Suprapubic skin (tissue), 4 donors: Measurements from ENCODE around the gene NET1. TPM values are rescaled to one million over a fixed set of nuclear protein-coding genes. Genes with fewer than 3 reads are reported as not detected.

Experiments used
- DNase-seq, 2 donors: peaks; one replicate each; pipeline ENCODE4 v3.0.0-alpha.2; 2019; ENCODE audit warnings: low spot score in 2 of 2
- H3K27ac ChIP-seq: fragments of 200-600 bp; sonication (generic); one replicate; pipeline ENCODE4 v1.5.1; 2019
- H3K27me3 ChIP-seq: fragments of 200-600 bp; sonication (generic); one replicate; pipeline ENCODE4 v1.5.1; 2019
- H3K36me3 ChIP-seq: fragments of 200-600 bp; sonication (generic); one replicate; pipeline ENCODE4 v1.5.1; 2019
- H3K4me1 ChIP-seq: fragments of 200-600 bp; sonication (generic); one replicate; pipeline ENCODE4 v1.5.1; 2019
- H3K4me3 ChIP-seq: fragments of 200-600 bp; sonication (generic); one replicate; pipeline ENCODE4 v1.5.1; 2019; ENCODE audit warnings: mild to moderate bottlenecking
- H3K9me3 ChIP-seq: fragments of 200-600 bp; sonication (generic); one replicate; pipeline ENCODE4 v1.5.1; 2019
- CTCF ChIP-seq, 2 donors: fragments of 200-600 bp in 1 of 2; fragments of 450-650 bp in 1 of 2; sonication (generic) in 1 of 2; IDR thresholded peaks; one replicate each; pipeline ENCODE4 v1.5.1; 2016 to 2019; ENCODE audit warnings: antibody characterized with exemption in 2 of 2, mild to moderate bottlenecking in 1 of 2, moderate library complexity in 1 of 2
- EP300 ChIP-seq: sonication (generic); formaldehyde crosslinking; IDR thresholded peaks from one replicate; pipeline ENCODE4 v1.6.1; 2017; ENCODE audit warnings: antibody characterized with exemption
- POLR2A ChIP-seq, 2 donors: fragments of 450-650 bp; IDR thresholded peaks; one replicate each; pipeline ENCODE4 v1.6.1; 2017; ENCODE audit warnings: antibody characterized with exemption in 2 of 2, mild to moderate bottlenecking in 2 of 2, moderate library complexity in 2 of 2
- POLR2AphosphoS5 ChIP-seq, 3 donors: sonication (generic); formaldehyde crosslinking; IDR thresholded peaks; one replicate each; pipeline ENCODE4 v1.6.1; 2017; ENCODE audit warnings: antibody characterized with exemption in 3 of 3
- WGBS: methylation state at CpG from one replicate; pipeline ENCODE4 v1.1.5; 2018; 5-methylcytosine and 5-hydroxymethylcytosine counted together
- total RNA-seq, 4 donors: library from RNA; depleted of rRNA; stranded (reverse); fragments of >200 nt; gene quantifications; one replicate each; pipeline ENCODE4 v1.1.0, GENCODE V29; 2016

NET1 gene
- total RNA-seq = 10 to 100 TPM; 69.9 to 92.8 (median 76.2) TPM

DNA sequence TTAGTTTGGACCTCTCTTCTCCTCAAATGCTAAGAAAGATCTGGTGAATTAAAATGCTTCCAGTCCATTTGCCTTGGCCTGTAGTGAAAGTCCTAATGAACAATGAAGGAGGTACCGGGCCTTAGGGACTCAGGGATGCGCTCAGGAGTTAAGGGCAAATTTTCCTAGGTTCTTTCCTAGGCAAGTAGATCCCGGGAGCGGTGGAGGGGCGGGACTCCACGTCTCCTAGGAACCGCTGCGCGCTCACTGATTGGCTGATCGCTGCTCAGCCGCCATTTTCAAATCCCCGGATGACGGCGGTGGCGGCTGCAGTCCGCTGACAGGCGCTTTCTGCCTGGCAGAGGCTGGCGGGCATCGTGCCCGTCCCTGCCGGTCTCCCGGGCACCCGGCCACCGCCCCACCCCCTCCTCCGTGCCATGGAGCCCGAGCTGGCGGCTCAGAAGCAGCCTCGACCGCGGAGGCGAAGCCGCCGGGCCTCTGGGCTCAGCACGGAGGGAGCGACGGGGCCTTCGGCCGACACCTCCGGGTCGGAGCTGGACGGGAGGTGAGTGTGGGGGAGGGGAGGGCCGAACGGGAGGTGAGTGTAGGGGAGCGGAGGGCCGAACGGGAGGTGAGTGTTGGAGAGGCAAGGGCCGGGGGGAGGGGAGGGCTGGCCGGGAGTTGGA, at the start of gene NET1:
TSS of gene NET1 (plus strand) at position 281 of the 665 bp plus-strand sequence. CDS start at position 417, 136 bp downstream.
- no peaks in the 10 kb centered on the region for H3K9me3 ChIP-seq
- H3K4me3 ChIP-seq = peak within 1 kb of the TSS; percentile 78
- H3K36me3 ChIP-seq = no peaks in the 10 kb centered on the region
- H3K27ac ChIP-seq = peak within 1 kb of the TSS; percentile 89
- peak; percentile 93 to 96 for DNase-seq
- H3K4me1 ChIP-seq = peaks cover 17% of the 10 kb centered on the region
- no peaks in the 10 kb centered on the region for H3K27me3 ChIP-seq
- TF ChIP-seq POLR2AphosphoS5 (IDR thresholded peaks at IDR 0.05) (peak in 1 of 3 donors; percentile 26), CTCF (IDR thresholded peaks at IDR 0.05) (no peak)
- 0% methylated on average over 23 of the region's 48 CpGs for WGBS

DNA sequence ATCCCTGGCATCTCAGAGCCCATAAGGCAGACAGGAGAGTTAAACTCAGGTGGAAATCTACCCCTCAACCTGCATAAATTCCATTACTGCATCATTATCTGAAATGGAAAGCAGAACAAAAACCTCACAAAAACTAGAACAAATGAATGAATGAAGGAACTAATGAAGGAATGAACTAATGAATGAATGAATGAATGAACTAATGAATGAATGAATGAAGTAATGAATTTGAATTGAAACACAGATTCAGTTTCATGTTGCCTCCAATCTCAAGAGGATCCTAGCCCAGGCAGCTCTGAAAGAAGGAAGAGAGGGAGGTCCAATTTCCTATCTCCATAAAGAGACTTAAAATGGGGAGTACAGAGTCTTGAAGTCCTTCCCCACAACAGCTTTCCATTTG, 49.5 kb upstream of the NET1 start:
- DNase-seq = no peak
- H3K27me3 ChIP-seq = peaks cover 32% of the 10 kb centered on the region
- H3K27ac ChIP-seq = no peak overlapping the region
- H3K4me1 ChIP-seq = no peaks in the 10 kb centered on the region
- no peak overlapping the region for H3K4me3 ChIP-seq
- H3K36me3 ChIP-seq = no peaks in the 10 kb centered on the region
- no peak for TF ChIP-seq CTCF (IDR thresholded peaks at IDR 0.05)
- TF ChIP-seq POLR2A (IDR thresholded peaks at IDR 0.05) = no peak
- TF ChIP-seq POLR2AphosphoS5 (IDR thresholded peaks at IDR 0.05) = no peak
- no peak for TF ChIP-seq EP300
- H3K9me3 ChIP-seq = no peaks in the 10 kb centered on the region

DNA sequence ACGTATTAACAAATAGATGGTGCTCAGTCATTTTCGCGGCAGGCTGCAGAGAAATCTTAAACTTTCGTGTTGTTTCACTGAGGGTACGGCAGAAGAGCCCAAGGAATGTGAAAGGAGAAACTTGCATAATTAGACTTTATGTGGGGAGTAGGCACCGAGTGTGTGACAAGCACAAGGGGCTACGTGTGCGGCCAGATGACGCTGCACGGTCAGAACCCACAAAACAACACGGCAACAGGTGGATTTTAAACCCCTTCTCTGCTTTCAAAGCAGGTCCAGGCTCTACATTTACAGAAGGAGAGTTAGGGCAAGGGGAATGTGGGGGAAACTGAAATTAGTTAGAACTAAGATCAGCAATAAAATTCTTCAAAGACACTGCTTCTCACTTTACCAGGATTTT, 48.0 kb upstream of the NET1 start:
- no peak for DNase-seq
- Histone ChIP-seq H3K36me3 (no peaks in the 10 kb centered on the region), H3K4me1 (no peaks in the 10 kb centered on the region), H3K27ac (no peak overlapping the region), H3K27me3 (peaks cover 32% of the 10 kb centered on the region), H3K9me3 (no peaks in the 10 kb centered on the region), H3K4me3 (no peak overlapping the region)
- 81% methylated on average over 11 of the region's 11 CpGs for WGBS
- no peak for TF ChIP-seq CTCF (IDR thresholded peaks at IDR 0.05)

GRCh38 chr10:5364890-5365338, 47.4 kb upstream of the NET1 start, which contains the start of gene UCN3:
TSS of gene UCN3 (plus strand) at chr10:5364966. CDS start at chr10:5373721, 8,755 bp downstream.
- peaks cover 32% of the 10 kb centered on the region for H3K27me3 ChIP-seq
- no peak within 1 kb of the TSS for H3K4me3 ChIP-seq
- H3K9me3 ChIP-seq = no peaks in the 10 kb centered on the region
- H3K4me1 ChIP-seq = no peaks in the 10 kb centered on the region
- no peaks in the 10 kb centered on the region for H3K36me3 ChIP-seq
- DNase-seq = no peak
- TF ChIP-seq EP300 (no peak), CTCF (IDR thresholded peaks at IDR 0.05) (no peak), POLR2A (IDR thresholded peaks at IDR 0.05) (no peak), POLR2AphosphoS5 (IDR thresholded peaks at IDR 0.05) (no peak)
- H3K27ac ChIP-seq = no peak within 1 kb of the TSS
- 72% methylated on average over 20 of the region's 21 CpGs for WGBS

- H3K4me3 ChIP-seq = no peak overlapping the region
- no peaks in the 10 kb centered on the region for H3K9me3 ChIP-seq
- TF ChIP-seq POLR2A (IDR thresholded peaks at IDR 0.05) (no peak), POLR2AphosphoS5 (IDR thresholded peaks at IDR 0.05) (no peak), EP300 (no peak), CTCF (IDR thresholded peaks at IDR 0.05) (no peak)
- no peak overlapping the region for H3K27ac ChIP-seq
- 47% methylated on average over 5 of the region's 5 CpGs for WGBS
- H3K27me3 ChIP-seq = peaks cover 32% of the 10 kb centered on the region
- no peak for DNase-seq
- H3K36me3 ChIP-seq = no peaks in the 10 kb centered on the region
- H3K4me1 ChIP-seq = no peaks in the 10 kb centered on the region
These were observed 46.4 kb upstream of the NET1 start for GRCh38 chr10:5365928-5366327.
